ENCODE measurements around the gene CEP192. TPM values are rescaled to one million over a fixed set of nuclear protein-coding genes. Genes with fewer than 3 reads are reported as not detected.
"Not testable (repeated sequence)": the region's sequence is repeated elsewhere in the genome, so short reads cannot be mapped to it uniquely, and the experiment has no call there.

CEP192 gene
- total RNA-seq, 2 donors from 2014 or later = 23.7 to 24.0 TPM

- H3K27ac ChIP-seq = no peak overlapping the region
- TF ChIP-seq CTCF (IDR thresholded peaks at IDR 0.05) = no peak
These were observed 95.7 kb downstream of the CEP192 start for GRCh38 chr18:13086906-13087305.

GRCh38 chr18:13095466-13095865 is 104.3 kb downstream of the CEP192 start:
- no peak overlapping the region for H3K4me3 ChIP-seq
- peaks cover 56% of the 10 kb centered on the region for H3K36me3 ChIP-seq
- no peak for DNase-seq (ENCODE audit: low spot score)
- H3K9me3 ChIP-seq = no peaks in the 10 kb centered on the region
- no peaks in the 10 kb centered on the region for H3K4me1 ChIP-seq
- H3K27me3 ChIP-seq = no peaks in the 10 kb centered on the region
- TF ChIP-seq CTCF (IDR thresholded peaks at IDR 0.05) = no peak
- no peak overlapping the region for H3K27ac ChIP-seq

More at GRCh38 chr18:13086906-13087305, 95.7 kb downstream of the CEP192 start:
- H3K27me3 ChIP-seq = no peaks in the 10 kb centered on the region
- no peak for DNase-seq (ENCODE audit: low spot score)
- no peaks in the 10 kb centered on the region for H3K4me1 ChIP-seq
- no peaks in the 10 kb centered on the region for H3K9me3 ChIP-seq
- H3K4me3 ChIP-seq = no peak overlapping the region
- peaks cover 9% of the 10 kb centered on the region for H3K36me3 ChIP-seq

- peaks cover 55% of the 10 kb centered on the region for H3K36me3 ChIP-seq
- H3K27me3 ChIP-seq = no peaks in the 10 kb centered on the region
- no peak overlapping the region for H3K4me3 ChIP-seq
- H3K9me3 ChIP-seq = no peaks in the 10 kb centered on the region
- no peak overlapping the region for H3K27ac ChIP-seq
- TF ChIP-seq CTCF (IDR thresholded peaks at IDR 0.05) = no peak
- DNase-seq (ENCODE audit: low spot score) = no peak
- no peaks in the 10 kb centered on the region for H3K4me1 ChIP-seq
These were observed 105.1 kb downstream of the CEP192 start for GRCh38 chr18:13096232-13096631.

- H3K27ac ChIP-seq = no peak overlapping the region
- H3K27me3 ChIP-seq = no peaks in the 10 kb centered on the region
- no peak for TF ChIP-seq CTCF (IDR thresholded peaks at IDR 0.05)
- DNase-seq (ENCODE audit: low spot score) = no peak
- peaks cover 58% of the 10 kb centered on the region for H3K36me3 ChIP-seq
- no peak overlapping the region for H3K4me3 ChIP-seq
- no peaks in the 10 kb centered on the region for H3K9me3 ChIP-seq
- no peaks in the 10 kb centered on the region for H3K4me1 ChIP-seq
These were observed 105.6 kb downstream of the CEP192 start for GRCh38 chr18:13096719-13097118.

GRCh38 chr18:13098104-13098503 is 106.9 kb downstream of the CEP192 start:
- DNase-seq (ENCODE audit: low spot score); H3K4me3 ChIP-seq; H3K27me3 ChIP-seq; H3K9me3 ChIP-seq; H3K27ac ChIP-seq; H3K4me1 ChIP-seq: not testable (repeated sequence)
- peaks cover 57% of the 10 kb centered on the region for H3K36me3 ChIP-seq

- no peak for TF ChIP-seq CTCF (IDR thresholded peaks at IDR 0.05)
- H3K9me3 ChIP-seq = no peaks in the 10 kb centered on the region
- no peak overlapping the region for H3K27ac ChIP-seq
- no peak for DNase-seq (ENCODE audit: low spot score)
- no peaks in the 10 kb centered on the region for H3K4me1 ChIP-seq
- H3K27me3 ChIP-seq = no peaks in the 10 kb centered on the region
- peaks cover 62% of the 10 kb centered on the region for H3K36me3 ChIP-seq
- H3K4me3 ChIP-seq = no peak overlapping the region
These were observed 108.0 kb downstream of the CEP192 start for GRCh38 chr18:13099113-13099512.
